ENCODE results near the gene MRPS12. TPM values are rescaled to one million over a fixed set of nuclear protein-coding genes. Genes with fewer than 3 reads are reported as not detected.

Gene MRPS12
- total and polyA plus RNA-seq, 2 of the 13 experiments (the other 11 are each of a cell fraction or from before 2014, with no cell fraction given): 27.5 to 54.8 TPM

GRCh38 chr19:38975214-38975860 lies 44.6 kb downstream of the MRPS12 start, which contains the start of gene FBXO17 (continued):
- TF ChIP-seq NR2F6 (IDR thresholded peaks at IDR 0.05) (no peak), NR2F6 (CRISPR knock-in tag; IDR thresholded peaks at IDR 0.05) (no peak), ZNF704 (CRISPR knock-in tag; IDR thresholded peaks at IDR 0.05; ENCODE audit: borderline replicate concordance) (no peak), HBP1 (CRISPR knock-in tag; IDR thresholded peaks at IDR 0.05; ENCODE audit: low read depth) (no peak), HOXA5 (CRISPR knock-in tag; IDR thresholded peaks at IDR 0.05) (peak; percentile 19; the same call in 1 of the 2 replicates), ZSCAN31 (CRISPR knock-in tag; IDR thresholded peaks at IDR 0.05; ENCODE audit: low read depth) (no peak), MEF2D (CRISPR knock-in tag; IDR thresholded peaks at IDR 0.05) (no peak), FOXO4 (CRISPR knock-in tag; conservative IDR thresholded peaks at IDR 0.05) (0 out of 2 replicates have a peak, but pooled peaks have one; percentile 66), HCFC1 (IDR thresholded peaks at IDR 0.05; ENCODE audit: low read depth, low read length) (no peak), SRSF1 (optimal IDR thresholded peaks at IDR 0.05; ENCODE audit: low read depth, low read length) (peak; percentile 26), NR0B2 (CRISPR knock-in tag; IDR thresholded peaks at IDR 0.05) (peak; percentile 38; the same call in 1 of the 2 replicates), ZNF781 (CRISPR knock-in tag; IDR thresholded peaks at IDR 0.05; ENCODE audit: borderline replicate concordance, not compliant biosample characterization) (peak; percentile 56), NFE2L1 (CRISPR knock-in tag; IDR thresholded peaks at IDR 0.05; ENCODE audit: borderline replicate concordance) (no peak), NRL (CRISPR knock-in tag; IDR thresholded peaks at IDR 0.05; ENCODE audit: borderline replicate concordance) (no peak; the same call in 1 of the 2 replicates), MYPOP (CRISPR knock-in tag; IDR thresholded peaks at IDR 0.05) (peak; percentile 59; the same call in 1 of the 2 replicates), SNAI1 (CRISPR knock-in tag; IDR thresholded peaks at IDR 0.05; ENCODE audit: borderline replicate concordance) (0 out of 2 replicates have a peak, but pooled peaks have one; percentile 52), ZZZ3 (CRISPR knock-in tag; IDR thresholded peaks at IDR 0.05; ENCODE audit: borderline replicate concordance) (no peak), ASH2L (IDR thresholded peaks at IDR 0.05; ENCODE audit: insufficient read length, low read depth, low read length) (peak; percentile 8), POGZ (CRISPR knock-in tag; IDR thresholded peaks at IDR 0.05) (peak; percentile 30; the same call in 1 of the 2 replicates), GMEB1 (CRISPR knock-in tag; IDR thresholded peaks at IDR 0.05; ENCODE audit: borderline replicate concordance) (no peak)
